OCI-LY1 (cell line): ENCODE data around the gene ITGA5.

Experiments
- H2AFZ ChIP-seq: fragments of 200-600 bp; sonication (generic), shearing (Covaris generic); 2 replicates; pipeline ENCODE4 v1.6.0; 2014; ENCODE audit warnings: antibody characterized with exemption, mild to moderate bottlenecking, low read length
- H3F3A ChIP-seq: fragments of 200-600 bp; sonication (generic), shearing (Covaris generic); 2 replicates; pipeline ENCODE4 v1.6.0; 2014; ENCODE audit warnings: mild to moderate bottlenecking, antibody characterized with exemption, low read length, moderate library complexity; ENCODE audit not compliant: insufficient read depth
- H3K27ac ChIP-seq: fragments of 200-600 bp; sonication (generic); 2 replicates; pipeline ENCODE4 v1.5.1; 2014; ENCODE audit warnings: low read length, mixed run types, mild to moderate bottlenecking, low read depth; ENCODE audit not compliant: poor library complexity, severe bottlenecking
- H3K27me3 ChIP-seq: fragments of 200-600 bp; sonication (generic); 2 replicates; pipeline ENCODE4 v1.6.0; 2014; ENCODE audit warnings: antibody characterized with exemption, mild to moderate bottlenecking, low read length, moderate library complexity; ENCODE audit not compliant: insufficient read depth
- H3K36me3 ChIP-seq: fragments of 200-600 bp; sonication (generic); 2 replicates; pipeline ENCODE4 v1.6.1; 2014; ENCODE audit warnings: mild to moderate bottlenecking, antibody characterized with exemption, low read length, moderate library complexity, mixed read lengths; ENCODE audit not compliant: insufficient read depth
- H3K4me1 ChIP-seq: fragments of 200-600 bp; sonication (generic); 2 replicates; pipeline ENCODE4 v1.5.1; 2014; ENCODE audit warnings: mild to moderate bottlenecking, low read length, moderate library complexity; ENCODE audit not compliant: insufficient read depth, severe bottlenecking
- H3K4me2 ChIP-seq: fragments of 200-600 bp; sonication (generic), shearing (Covaris generic); 2 replicates; pipeline ENCODE4 v1.6.1; 2014; ENCODE audit warnings: low read length
- H3K4me3 ChIP-seq: fragments of 200-600 bp; sonication (generic); 2 replicates; pipeline ENCODE4 v1.5.1; 2014; ENCODE audit warnings: low read length, low read depth, mild to moderate bottlenecking, mixed read lengths; ENCODE audit not compliant: poor library complexity, severe bottlenecking
- H3K79me2 ChIP-seq: fragments of 200-600 bp; shearing (Covaris generic); 2 replicates; pipeline ENCODE4 v1.6.1; 2016; ENCODE audit warnings: mixed run types, low read length, mixed read lengths; ENCODE audit not compliant: insufficient read depth
- H3K9ac ChIP-seq: fragments of 200-600 bp; sonication (generic), shearing (Covaris generic); 2 replicates; pipeline ENCODE4 v1.6.1; 2014; ENCODE audit warnings: mild to moderate bottlenecking, low read length, mixed read lengths
- H3K9me2 ChIP-seq: fragments of 200-600 bp; sonication (generic), shearing (Covaris generic); 2 replicates; pipeline ENCODE4 v1.6.1; 2014; ENCODE audit warnings: low read depth, mild to moderate bottlenecking, low read length, mixed read lengths
- H3K9me3 ChIP-seq: fragments of 200-600 bp; shearing (Covaris generic); 2 replicates; pipeline ENCODE4 v1.6.1; 2014; ENCODE audit warnings: low read length, mixed read lengths
- H4K20me1 ChIP-seq: fragments of 200-600 bp; sonication (generic), shearing (Covaris generic); 2 replicates; pipeline ENCODE4 v1.6.0; 2016; ENCODE audit warnings: mild to moderate bottlenecking, low read length; ENCODE audit not compliant: insufficient read depth
- CTCF ChIP-seq: fragments of 200-600 bp; sonication (generic), shearing (Covaris generic); IDR thresholded peaks from 2 replicates; pipeline ENCODE4 v1.5.1; 2017; ENCODE audit warnings: mild to moderate bottlenecking, antibody characterized with exemption, low read length, moderate library complexity, mixed read lengths
- EZH2 ChIP-seq: fragments of 200-600 bp; sonication (generic), shearing (Covaris generic); IDR thresholded peaks from 2 replicates; pipeline ENCODE4 v1.8.0; 2017; ENCODE audit warnings: borderline replicate concordance, mixed run types, mild to moderate bottlenecking, antibody characterized with exemption, low read length, moderate library complexity, mixed read lengths

ITGA5 gene

GRCh38 chr12:54417712-54418440, 1.2 kb downstream of the ITGA5 start:
- Histone ChIP-seq H3K79me2 (no peaks in the 10 kb centered on the region), H3K27ac (no peak overlapping the region), H3F3A (no peaks in the 10 kb centered on the region), H3K4me2 (no peak overlapping the region), H3K36me3 (no peaks in the 10 kb centered on the region), H3K9me2 (no peaks in the 10 kb centered on the region), H3K9ac (no peak overlapping the region), H3K4me1 (peaks cover 7% of the 10 kb centered on the region), H3K27me3 (peaks cover 16% of the 10 kb centered on the region; the same call in 1 of the 2 replicates), H4K20me1 (no peaks in the 10 kb centered on the region), H2AFZ (no peak overlapping the region), H3K4me3 (no peak overlapping the region), H3K9me3 (no peaks in the 10 kb centered on the region)
- no peak for TF ChIP-seq CTCF
- no peak for TF ChIP-seq EZH2

GRCh38 chr12:54416687-54417603, 2.1 kb downstream of the ITGA5 start:
- H3K9me2 ChIP-seq = no peaks in the 10 kb centered on the region
- H3K9ac ChIP-seq = no peak overlapping the region
- TF ChIP-seq EZH2 = no peak
- TF ChIP-seq CTCF = no peak
- H3K9me3 ChIP-seq = no peaks in the 10 kb centered on the region
- H2AFZ ChIP-seq = no peak overlapping the region
- H3K4me2 ChIP-seq = no peak overlapping the region
- no peak overlapping the region for H3K27ac ChIP-seq
- no peaks in the 10 kb centered on the region for H3K36me3 ChIP-seq
- no peaks in the 10 kb centered on the region for H4K20me1 ChIP-seq
- H3K27me3 ChIP-seq = peaks cover 10% of the 10 kb centered on the region; the same call in 1 of the 2 replicates
- H3K4me3 ChIP-seq = no peak overlapping the region
- H3K79me2 ChIP-seq = no peaks in the 10 kb centered on the region
- peaks cover 9% of the 10 kb centered on the region for H3K4me1 ChIP-seq
- H3F3A ChIP-seq = no peaks in the 10 kb centered on the region

- Histone ChIP-seq H3K9me2 (no peaks in the 10 kb centered on the region), H3K79me2 (no peaks in the 10 kb centered on the region), H4K20me1 (no peaks in the 10 kb centered on the region), H3K9ac (no peak overlapping the region), H3K4me2 (no peak overlapping the region), H3K4me1 (peaks cover 9% of the 10 kb centered on the region), H3K4me3 (no peak overlapping the region), H3K36me3 (no peaks in the 10 kb centered on the region), H3K9me3 (no peaks in the 10 kb centered on the region), H2AFZ (no peak overlapping the region), H3K27ac (no peak overlapping the region), H3K27me3 (peaks cover 6% of the 10 kb centered on the region; the same call in 1 of the 2 replicates), H3F3A (no peaks in the 10 kb centered on the region)
- TF ChIP-seq CTCF (no peak), EZH2 (no peak)
Observed at GRCh38 chr12:54415221-54415929, 3.7 kb downstream of the ITGA5 start.
